B cell (primary cell): ENCODE results near the gene LPCAT1. TPM values are rescaled to one million over a fixed set of nuclear protein-coding genes. Genes with fewer than 3 reads are reported as not detected.
"Not testable (repeated sequence)": the region's sequence is repeated elsewhere in the genome, so short reads cannot be mapped to it uniquely, and the experiment has no call there.

Source experiments
- ATAC-seq: fragments of 200-7000 bp; cut with Tn5 transposase; one replicate; pipeline ENCODE4 v1.10.0; 2021; ENCODE audit warnings: low read depth, mild to moderate bottlenecking, moderate number of reproducible peaks, moderate library complexity
- CTCF ChIA-PET: fragments of 350-600 bp; sonication (Branson Sonifier 250); formaldehyde crosslinking; loops from one replicate; lab custom pipeline; 2021; ENCODE audit warnings: antibody characterized with exemption, inconsistent platforms; lab: Charles Lee
- POLR2A ChIA-PET: fragments of 350-600 bp; sonication (Branson Sonifier 250); formaldehyde crosslinking; loops from one replicate; lab custom pipeline; 2021; ENCODE audit warnings: antibody characterized with exemption; lab: Charles Lee
- DNase-seq: peaks from one replicate; pipeline ENCODE4 v3.0.0; 2013
- H2AFZ ChIP-seq: 2 replicates; pipeline ENCODE4 v1.6.1; 2012; ENCODE audit warnings: mild to moderate bottlenecking, low read depth, low read length; ENCODE audit not compliant: insufficient read depth, poor library complexity, severe bottlenecking
- H3K27ac ChIP-seq, 2 donors: 1 replicate in 1 of 2; 2 replicates in 1 of 2; pipeline ENCODE4 v1.5.1; 2012 to 2013; ENCODE audit warnings: low read length in 2 of 2, mild to moderate bottlenecking in 2 of 2, moderate library complexity in 1 of 2
- H3K27me3 ChIP-seq, 4 experiments: fragments of 200-600 bp in 1 of 4; sonication (generic) in 1 of 4; replicated peaks in 1 of 4; 1 replicate in 2 of 4; 2 replicates in 2 of 4; pipeline versions ENCODE4 v1.6.1 to v1.7.0; 2013 to 2016; ENCODE audit warnings: low read length in 3 of 4, mild to moderate bottlenecking in 2 of 4, mixed read lengths in 1 of 4, moderate library complexity in 1 of 4; ENCODE audit not compliant: insufficient read depth in 4 of 4, control insufficient read depth in 3 of 4; ENCODE audit errors: control extremely low read depth in 1 of 4
- H3K36me3 ChIP-seq, 2 experiments: replicated peaks in 1 of 2; 1 replicate in 1 of 2; 2 replicates in 1 of 2; pipeline versions ENCODE4 v1.6.1 to v1.7.1; 2013; ENCODE audit warnings: low read length in 1 of 2; ENCODE audit not compliant: insufficient read depth in 2 of 2, control insufficient read depth in 1 of 2; ENCODE audit errors: control extremely low read depth in 1 of 2, extremely low read depth in 1 of 2
- H3K4me1 ChIP-seq, 2 donors: fragments of 200-600 bp in 1 of 2; sonication (generic) in 1 of 2; 1 replicate in 1 of 2; 2 replicates in 1 of 2; pipeline versions ENCODE4 v1.5.1 to v1.6.1; 2013 to 2017; ENCODE audit warnings: low read length in 2 of 2; ENCODE audit not compliant: control insufficient read depth in 2 of 2, insufficient read depth in 2 of 2
- H3K4me2 ChIP-seq: replicated peaks from 2 replicates; pipeline ENCODE3; 2012; ENCODE audit warnings: mild to moderate bottlenecking, low read depth, low read length; ENCODE audit not compliant: poor library complexity, severe bottlenecking
- H3K4me3 ChIP-seq, 5 experiments: fragments of 200-600 bp in 1 of 5; sonication (generic) in 1 of 5; 1 replicate in 3 of 5; 2 replicates in 2 of 5; pipeline versions ENCODE4 v1.5.1 to v1.7.0; 2011 to 2016; ENCODE audit warnings: low read length in 4 of 5, mild to moderate bottlenecking in 4 of 5, low read depth in 2 of 5, control low read depth in 1 of 5, moderate library complexity in 1 of 5; ENCODE audit not compliant: insufficient read depth in 1 of 5; ENCODE audit errors: control extremely low read depth in 1 of 5, extremely low read depth in 1 of 5
- H3K79me2 ChIP-seq: fragments of 200-600 bp; sonication (generic); one replicate; pipeline ENCODE4 v1.6.0; 2016; ENCODE audit warnings: low read length; ENCODE audit not compliant: control insufficient read depth, insufficient read depth
- H3K9ac ChIP-seq: fragments of 200-600 bp; sonication (generic); 2 replicates; pipeline ENCODE4 v1.6.1; 2017; ENCODE audit warnings: mild to moderate bottlenecking, low read length, moderate library complexity
- H3K9me3 ChIP-seq, 3 donors: one replicate each; pipeline versions ENCODE4 v1.6.1 to v1.7.1; 2013; ENCODE audit warnings: low read length in 2 of 3; ENCODE audit not compliant: control insufficient read depth in 2 of 3, insufficient read depth in 1 of 3; ENCODE audit errors: control extremely low read depth in 1 of 3
- H4K20me1 ChIP-seq: 2 replicates; pipeline ENCODE4 v1.6.0; 2012; ENCODE audit warnings: mild to moderate bottlenecking, low read length; ENCODE audit not compliant: insufficient read depth, control insufficient read depth, poor library complexity, severe bottlenecking
- H3K27ac Mint-ChIP-seq: one replicate; pipeline ENCODE4 v1.8.0; 2021; ENCODE audit warnings: mixed read lengths
- H3K27me3 Mint-ChIP-seq: one replicate; pipeline ENCODE4 v1.8.0; 2021; ENCODE audit warnings: mixed read lengths
- H3K4me1 Mint-ChIP-seq: one replicate; pipeline ENCODE4 v1.8.0; 2021; ENCODE audit warnings: mixed read lengths
- H3K4me3 Mint-ChIP-seq: one replicate; pipeline ENCODE4 v1.8.0; 2021; ENCODE audit warnings: mixed read lengths
- H3K9me3 Mint-ChIP-seq: one replicate; pipeline ENCODE4 v1.8.0; 2022; ENCODE audit warnings: mixed read lengths; ENCODE audit not compliant: insufficient read depth
- EZH2 ChIP-seq: IDR thresholded peaks from 2 replicates; pipeline ENCODE4 v1.6.1; 2012; ENCODE audit warnings: borderline replicate concordance, low read depth, mild to moderate bottlenecking, moderate library complexity, low read length; ENCODE audit not compliant: insufficient read depth, poor library complexity, severe bottlenecking
- WGBS: methylation state at CpG from one replicate; pipeline ENCODE4 v1.1.5; 2013; ENCODE audit warnings: missing lambda C conversion rate; ENCODE audit not compliant: insufficient coverage; 5-methylcytosine and 5-hydroxymethylcytosine counted together
- intact Hi-C: fragments of 100-400 bp; cut with micrococcal nuclease; formaldehyde crosslinking; loops from one replicate; pipeline ENCODE4 v1.10.0; 2022
- polyA minus RNA-seq: library from RNA; depleted of rRNA, polyadenylated mRNA; stranded (reverse); fragments of >200 nt; gene quantifications from 2 replicates; pipeline ENCODE4 v1.2.3, GENCODE V29; 2012
- polyA plus RNA-seq: library from polyadenylated mRNA; depleted of rRNA; stranded (reverse); fragments of >200 nt; gene quantifications from 2 replicates; pipeline ENCODE4 v1.2.3, GENCODE V29; 2012
- total RNA-seq, 2 donors: library from RNA; stranded (reverse); fragments of 120-200 nt in 1 of 2; gene quantifications; 1 replicate in 1 of 2; 2 replicates in 1 of 2; pipeline versions ENCODE4 v1.2.3 to v1.2.4, GENCODE V29; 2013 to 2022
- TF ChIP-seq, protein P1 (sequence below): fragments of 200-600 bp; IDR thresholded peaks from one replicate; pipeline ENCODE4 v1.8.0; 2022; ENCODE audit warnings: antibody characterized with exemption, mild to moderate bottlenecking

The LPCAT1 gene, protein sequence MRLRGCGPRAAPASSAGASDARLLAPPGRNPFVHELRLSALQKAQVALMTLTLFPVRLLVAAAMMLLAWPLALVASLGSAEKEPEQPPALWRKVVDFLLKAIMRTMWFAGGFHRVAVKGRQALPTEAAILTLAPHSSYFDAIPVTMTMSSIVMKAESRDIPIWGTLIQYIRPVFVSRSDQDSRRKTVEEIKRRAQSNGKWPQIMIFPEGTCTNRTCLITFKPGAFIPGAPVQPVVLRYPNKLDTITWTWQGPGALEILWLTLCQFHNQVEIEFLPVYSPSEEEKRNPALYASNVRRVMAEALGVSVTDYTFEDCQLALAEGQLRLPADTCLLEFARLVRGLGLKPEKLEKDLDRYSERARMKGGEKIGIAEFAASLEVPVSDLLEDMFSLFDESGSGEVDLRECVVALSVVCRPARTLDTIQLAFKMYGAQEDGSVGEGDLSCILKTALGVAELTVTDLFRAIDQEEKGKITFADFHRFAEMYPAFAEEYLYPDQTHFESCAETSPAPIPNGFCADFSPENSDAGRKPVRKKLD
- total RNA-seq (152 and 159 TPM in 2 replicates), polyA plus RNA-seq (94.8 and 144 TPM in 2 replicates), polyA minus RNA-seq (85.6 and 90.1 TPM in 2 replicates)
- total RNA-seq (2013), result 69.1 TPM

DNA sequence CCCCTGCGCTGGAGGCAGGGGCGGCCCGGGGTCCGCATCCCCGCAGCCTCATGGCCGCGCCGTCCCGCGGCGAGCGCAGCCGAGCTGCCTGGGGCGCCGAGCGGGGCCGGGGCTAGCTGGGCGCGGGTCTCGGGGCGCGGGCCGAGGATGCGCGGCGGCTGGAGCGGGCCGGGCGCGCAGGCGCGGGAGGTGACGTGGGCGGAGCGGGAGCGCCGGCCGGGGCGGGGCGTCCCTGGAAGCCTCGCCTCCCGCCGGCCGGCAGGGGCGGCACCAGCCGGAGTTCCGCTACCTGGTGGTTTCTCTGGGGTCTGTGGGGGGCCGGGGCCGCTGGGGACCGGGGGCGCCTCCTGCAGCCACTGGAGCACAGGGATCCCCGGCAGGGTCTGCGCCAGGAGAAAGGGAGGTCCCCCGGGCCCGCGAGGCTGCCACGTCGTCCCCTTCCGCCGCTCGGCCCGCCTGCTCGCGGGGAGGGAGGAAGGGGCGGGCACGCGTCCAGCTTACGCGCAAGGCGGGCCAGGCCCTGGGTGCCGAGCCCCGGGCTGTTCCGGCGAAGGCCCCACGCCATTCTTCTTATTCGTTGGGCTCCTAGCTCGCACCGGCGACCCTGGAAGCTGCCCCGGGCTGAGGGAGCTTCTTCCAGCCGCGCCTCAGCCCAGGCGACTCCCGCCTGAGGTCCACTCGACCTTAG is at the start of gene LPCAT1:
LPCAT1 (minus strand) TSS at position 168 of the 688 bp plus-strand sequence; CDS start at position 52, 116 bp downstream.
- H3K36me3 ChIP-seq, result peaks cover 0 to 20% of the 10 kb centered on the region in 2 experiments
- Mint-ChIP-seq H3K27me3 (no peaks in the 10 kb centered on the region), H3K9me3 (no peaks in the 10 kb centered on the region), H3K27ac (peak within 1 kb of the TSS; percentile 91), H3K4me3 (peak within 1 kb of the TSS; percentile 88), H3K4me1 (peaks cover 53% of the 10 kb centered on the region)
- ChIA-PET POLR2A (interaction anchor here (0.6 to 3.0 kb wide), 6 partner anchors 12 to 43 kb away, joined by 3 to 12 read pairs (median 6); no protein-coding TSS in a partner anchor), CTCF (interaction anchor here (0.8 to 1.5 kb wide), 4 partner anchors 13 to 70 kb away, joined by 3 to 5 read pairs (median 4); no protein-coding TSS in a partner anchor)
- H3K9me3 ChIP-seq, result no peaks in the 10 kb centered on the region
- H3K4me2 ChIP-seq, result peak within 1 kb of the TSS; percentile 92
- ATAC-seq, result peak; percentile 85
- peak; percentile 88 for DNase-seq
- H4K20me1 ChIP-seq, result peaks cover 43% of the 10 kb centered on the region
- H3K4me1 ChIP-seq, result peaks cover 39 to 53% of the 10 kb centered on the region in 2 donors
- peak within 1 kb of the TSS; percentile 73 for H2AFZ ChIP-seq
- WGBS, result 4% methylated on average over 84 of the region's 85 CpGs
- peak within 1 kb of the TSS; percentile 32 to 74 (median 64) for H3K4me3 ChIP-seq
- intact Hi-C loops, result loop anchor here (1.0 to 5.0 kb wide), 4 partner anchors 12 to 179 kb away; partner anchors contain the start of gene CLPTM1L
- H3K27me3 ChIP-seq, result no peaks in the 10 kb centered on the region
- peak within 1 kb of the TSS; percentile 72 for H3K9ac ChIP-seq
- peak within 1 kb of the TSS; percentile 76 to 90 for H3K27ac ChIP-seq
- TF ChIP-seq, protein P1, sequence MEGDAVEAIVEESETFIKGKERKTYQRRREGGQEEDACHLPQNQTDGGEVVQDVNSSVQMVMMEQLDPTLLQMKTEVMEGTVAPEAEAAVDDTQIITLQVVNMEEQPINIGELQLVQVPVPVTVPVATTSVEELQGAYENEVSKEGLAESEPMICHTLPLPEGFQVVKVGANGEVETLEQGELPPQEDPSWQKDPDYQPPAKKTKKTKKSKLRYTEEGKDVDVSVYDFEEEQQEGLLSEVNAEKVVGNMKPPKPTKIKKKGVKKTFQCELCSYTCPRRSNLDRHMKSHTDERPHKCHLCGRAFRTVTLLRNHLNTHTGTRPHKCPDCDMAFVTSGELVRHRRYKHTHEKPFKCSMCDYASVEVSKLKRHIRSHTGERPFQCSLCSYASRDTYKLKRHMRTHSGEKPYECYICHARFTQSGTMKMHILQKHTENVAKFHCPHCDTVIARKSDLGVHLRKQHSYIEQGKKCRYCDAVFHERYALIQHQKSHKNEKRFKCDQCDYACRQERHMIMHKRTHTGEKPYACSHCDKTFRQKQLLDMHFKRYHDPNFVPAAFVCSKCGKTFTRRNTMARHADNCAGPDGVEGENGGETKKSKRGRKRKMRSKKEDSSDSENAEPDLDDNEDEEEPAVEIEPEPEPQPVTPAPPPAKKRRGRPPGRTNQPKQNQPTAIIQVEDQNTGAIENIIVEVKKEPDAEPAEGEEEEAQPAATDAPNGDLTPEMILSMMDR, result no peak
- TF ChIP-seq EZH2, result no peak
- H3K79me2 ChIP-seq, result peaks cover 44% of the 10 kb centered on the region

DNA sequence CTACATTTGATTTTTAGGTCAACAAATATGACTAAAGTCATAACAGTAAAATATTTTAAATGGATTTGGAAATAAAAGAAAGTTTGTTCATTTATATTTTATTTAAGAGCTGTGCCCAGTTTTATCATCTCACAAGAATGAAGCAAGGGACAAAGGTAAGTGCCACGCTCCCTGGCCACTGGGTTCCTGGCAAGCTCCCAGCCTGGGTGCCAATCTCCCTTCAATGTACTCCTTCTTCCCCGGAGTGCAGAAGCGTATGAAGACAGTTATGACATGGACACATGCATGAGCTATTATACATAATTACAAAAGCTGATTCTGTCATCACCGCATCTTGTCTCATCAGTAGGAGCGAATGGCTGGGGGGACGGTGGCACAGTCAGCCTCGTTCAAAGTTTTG is 48.1 kb upstream of the LPCAT1 start:
- ATAC-seq, H3K27me3 Mint-ChIP-seq, intact Hi-C loops, H3K4me1 ChIP-seq, POLR2A ChIA-PET, H3K9me3 Mint-ChIP-seq, H3K9ac ChIP-seq, H3K4me3 ChIP-seq, CTCF ChIA-PET, H4K20me1 ChIP-seq, H3K4me3 Mint-ChIP-seq, H3K27ac Mint-ChIP-seq, H3K4me1 Mint-ChIP-seq, H3K27ac ChIP-seq, DNase-seq, H3K27me3 ChIP-seq, H2AFZ ChIP-seq, H3K4me2 ChIP-seq, H3K79me2 ChIP-seq: not testable (repeated sequence)
- Histone ChIP-seq H3K36me3 (peaks cover 0 to 19% of the 10 kb centered on the region in 2 experiments), H3K9me3 (peaks cover 0 to 11% (median 0%) of the 10 kb centered on the region in 3 donors)
- WGBS, result 96% methylated on average over 4 of the region's 7 CpGs
